Measurements from ENCODE around the gene TNFAIP2.

GRCh38 chr14:103101257-103101962 lies 21.9 kb upstream of the TNFAIP2 start:
- TF ChIP-seq EZH2 (IDR thresholded peaks at IDR 0.05; ENCODE audit: low read length, unreplicated experiment) (no peak), CTCF (conservative IDR thresholded peaks at IDR 0.05; ENCODE audit: low read depth, low read length) (no peak), EZH2phosphoT487 (IDR thresholded peaks at IDR 0.05; ENCODE audit: borderline replicate concordance, low read length) (no peak)

Measured in PC-3 (cell line).